GM19025 (cell line): ENCODE data around the gene ELOVL3.
A peak's percentile ranks its signal among the peaks of the same experiment; 100 is the strongest.

ENCODE experiments used
- ATAC-seq: cut with Tn5 transposase; IDR thresholded peaks from one replicate; pipeline ENCODE4 v1.9.1; 2021; ENCODE audit warnings: mild to moderate bottlenecking, low read depth, moderate library complexity; ENCODE audit not compliant: unreplicated experiment

ELOVL3 gene

GRCh38 chr10:102226542-102226870 lies 407 bp downstream of the ELOVL3 start:
- no peak for ATAC-seq

GRCh38 chr10:102227050-102227449 lies 951 bp downstream of the ELOVL3 start:
- ATAC-seq, result no peak

GRCh38 chr10:102229810-102230263 lies 3.7 kb downstream of the ELOVL3 start:
- ATAC-seq, result no peak

- ATAC-seq, result no peak
Observed at GRCh38 chr10:102230264-102230860, 4.3 kb downstream of the ELOVL3 start.

- no peak for ATAC-seq
Observed at GRCh38 chr10:102230861-102231356, 4.8 kb downstream of the ELOVL3 start.

GRCh38 chr10:102231357-102232318 lies 5.5 kb downstream of the ELOVL3 start:
- no peak for ATAC-seq

- no peak for ATAC-seq
Observed at GRCh38 chr10:102233997-102234396, 7.9 kb downstream of the ELOVL3 start.

- no peak for ATAC-seq
Observed at GRCh38 chr10:102234888-102235597, 8.9 kb downstream of the ELOVL3 start.

GRCh38 chr10:102235598-102235920 lies 9.5 kb downstream of the ELOVL3 start:
- ATAC-seq, result no peak

GRCh38 chr10:102236006-102236405 lies 9.9 kb downstream of the ELOVL3 start:
- no peak for ATAC-seq

GRCh38 chr10:102237711-102238252 lies 11.7 kb downstream of the ELOVL3 start:
- no peak for ATAC-seq

GRCh38 chr10:102240467-102241031 lies 14.4 kb downstream of the ELOVL3 start:
- no peak for ATAC-seq

GRCh38 chr10:102241032-102241443 lies 14.9 kb downstream of the ELOVL3 start:
- ATAC-seq, result no peak

- peak; percentile 38 for ATAC-seq
Observed at GRCh38 chr10:102241444-102242117, 15.5 kb downstream of the ELOVL3 start, which contains the start of gene PITX3. TSS of gene PITX3 (minus strand) at chr10:102241512. CDS start at chr10:102232080, 9,432 bp downstream.

- no peak for ATAC-seq
Observed at GRCh38 chr10:102242118-102242485, 16.0 kb downstream of the ELOVL3 start.

GRCh38 chr10:102243309-102243708 lies 17.2 kb downstream of the ELOVL3 start:
- ATAC-seq, result no peak

GRCh38 chr10:102245082-102245931 lies 19.2 kb downstream of the ELOVL3 start, which contains the start of gene GBF1:
TSS of gene GBF1 (plus strand) at chr10:102245532. CDS start at chr10:102258939, 13,407 bp downstream.
- peak; percentile 87 for ATAC-seq

GRCh38 chr10:102245932-102246251 lies 19.8 kb downstream of the ELOVL3 start:
- no peak for ATAC-seq

GRCh38 chr10:102246261-102246660 lies 20.2 kb downstream of the ELOVL3 start:
- ATAC-seq, result no peak
